CD14-positive monocyte (primary cell): ENCODE data around the gene NRN1L. TPM values are rescaled to one million over a fixed set of nuclear protein-coding genes. Genes with fewer than 3 reads are reported as not detected.

Experiments
- DNase-seq, 3 donors: peaks; one replicate each; pipeline ENCODE4 v3.0.0-alpha.2; 2011 to 2022
- H2AFZ ChIP-seq: 2 replicates; pipeline ENCODE4 v1.6.0; 2012; ENCODE audit warnings: mild to moderate bottlenecking, low read depth, low read length, inconsistent platforms; ENCODE audit not compliant: insufficient read depth, poor library complexity, severe bottlenecking
- H3K27ac ChIP-seq, 2 donors: 1 replicate in 1 of 2; 2 replicates in 1 of 2; pipeline ENCODE4 v1.5.1; 2012 to 2013; ENCODE audit warnings: low read length in 2 of 2, control low read depth in 1 of 2, inconsistent platforms in 1 of 2, low read depth in 1 of 2, mild to moderate bottlenecking in 1 of 2
- H3K27me3 ChIP-seq, 2 donors: one replicate each; pipeline versions ENCODE4 v1.6.0 to v1.6.1; 2011 to 2013; ENCODE audit warnings: low read length in 2 of 2; ENCODE audit not compliant: control insufficient read depth in 2 of 2, insufficient read depth in 2 of 2
- H3K36me3 ChIP-seq, 2 donors: replicated peaks in 1 of 2; 1 replicate in 1 of 2; 2 replicates in 1 of 2; pipeline versions ENCODE4 v1.5.1 to v1.6.1; 2012 to 2013; ENCODE audit warnings: low read length in 2 of 2, control low read depth in 1 of 2, inconsistent platforms in 1 of 2, mild to moderate bottlenecking in 1 of 2; ENCODE audit not compliant: insufficient read depth in 2 of 2, control insufficient read depth in 1 of 2
- H3K4me1 ChIP-seq, 2 donors: 1 replicate in 1 of 2; 2 replicates in 1 of 2; pipeline versions ENCODE4 v1.5.1 to v1.6.1; 2012 to 2013; ENCODE audit warnings: low read length in 2 of 2, control low read depth in 1 of 2, inconsistent platforms in 1 of 2, mild to moderate bottlenecking in 1 of 2, moderate library complexity in 1 of 2; ENCODE audit not compliant: insufficient read depth in 2 of 2, control insufficient read depth in 1 of 2
- H3K4me2 ChIP-seq: replicated peaks from 2 replicates; pipeline ENCODE3; 2012; ENCODE audit warnings: low read length, moderate library complexity, mild to moderate bottlenecking; ENCODE audit not compliant: poor library complexity, severe bottlenecking; ENCODE audit errors: extremely low read depth
- H3K4me3 ChIP-seq, 3 experiments: fragments of 200-600 bp in 1 of 3; sonication (generic) in 1 of 3; replicated peaks in 1 of 3; 1 replicate in 2 of 3; 2 replicates in 1 of 3; pipeline ENCODE4 v1.5.1; 2011 to 2013; ENCODE audit warnings: low read length in 3 of 3, mild to moderate bottlenecking in 3 of 3, control low read depth in 2 of 3, low read depth in 2 of 3, inconsistent platforms in 1 of 3, moderate library complexity in 1 of 3
- H3K79me2 ChIP-seq: 2 replicates; pipeline ENCODE4 v1.6.0; 2012; ENCODE audit warnings: mild to moderate bottlenecking, control low read depth, inconsistent platforms, low read length, moderate library complexity; ENCODE audit not compliant: insufficient read depth
- H3K9ac ChIP-seq: 2 replicates; pipeline ENCODE4 v1.6.0; 2017; ENCODE audit warnings: low read length, mild to moderate bottlenecking; ENCODE audit not compliant: insufficient read depth, poor library complexity, severe bottlenecking
- H3K9me3 ChIP-seq, 2 donors: replicated peaks in 1 of 2; 1 replicate in 1 of 2; 2 replicates in 1 of 2; pipeline versions ENCODE4 v1.5.1 to v1.6.1; 2012 to 2013; ENCODE audit warnings: low read length in 2 of 2, control low read depth in 1 of 2; ENCODE audit not compliant: control insufficient read depth in 1 of 2, insufficient read depth in 1 of 2
- H4K20me1 ChIP-seq: 2 replicates; pipeline ENCODE4 v1.6.0; 2012; ENCODE audit warnings: mild to moderate bottlenecking, low read length, control low read depth, moderate library complexity; ENCODE audit not compliant: insufficient read depth
- H3K27ac Mint-ChIP-seq, 7 donors: one replicate each; pipeline ENCODE4 v1.8.0; 2020; ENCODE audit warnings: mild to moderate bottlenecking in 7 of 7, mixed read lengths in 7 of 7, moderate library complexity in 6 of 7, inconsistent platforms in 2 of 7
- H3K27me3 Mint-ChIP-seq, 3 donors: one replicate each; pipeline ENCODE4 v1.8.0; 2021 to 2022; ENCODE audit warnings: low read depth in 3 of 3, mild to moderate bottlenecking in 3 of 3, mixed read lengths in 3 of 3, moderate library complexity in 3 of 3, inconsistent platforms in 1 of 3
- H3K36me3 Mint-ChIP-seq, 2 donors: one replicate each; pipeline ENCODE4 v1.8.0; 2020; ENCODE audit warnings: mixed read lengths in 2 of 2, inconsistent platforms in 1 of 2, mild to moderate bottlenecking in 1 of 2
- H3K4me1 Mint-ChIP-seq: one replicate; pipeline ENCODE4 v1.8.0; 2020; ENCODE audit warnings: mild to moderate bottlenecking, mixed read lengths
- H3K4me3 Mint-ChIP-seq, 2 donors: one replicate each; pipeline ENCODE4 v1.8.0; 2020; ENCODE audit warnings: mild to moderate bottlenecking in 2 of 2, mixed read lengths in 2 of 2, moderate library complexity in 1 of 2
- H3K9me3 Mint-ChIP-seq, 7 donors: one replicate each; pipeline ENCODE4 v1.8.0; 2020 to 2022; ENCODE audit warnings: mixed read lengths in 7 of 7, mild to moderate bottlenecking in 6 of 7, moderate library complexity in 6 of 7, inconsistent platforms in 2 of 7
- WGBS: methylation state at CpG from one replicate; pipeline ENCODE4 v1.1.5; 2013; ENCODE audit warnings: missing lambda C conversion rate; ENCODE audit not compliant: insufficient coverage; 5-methylcytosine and 5-hydroxymethylcytosine counted together
- intact Hi-C, 2 donors: fragments of 100-400 bp; cut with micrococcal nuclease; formaldehyde crosslinking; loops; one replicate each; pipeline versions ENCODE4 v1.15.0 to v1.15.1; 2023
- polyA plus RNA-seq, 3 donors: library from polyadenylated mRNA; depleted of rRNA in 1 of 3; unstranded in 2 of 3; stranded (reverse) in 1 of 3; fragments of 300-500 nt in 2 of 3; fragments of >200 nt in 1 of 3; fragmentation: Illumina TruSeq in 2 of 3; gene quantifications; 1 replicate in 2 of 3; 2 replicates in 1 of 3; pipeline ENCODE4 v1.2.3, GENCODE V29; 2012 to 2021
- TF ChIP-seq, protein P1 (sequence below): fragments of 200-600 bp; IDR thresholded peaks from one replicate; pipeline ENCODE4 v1.8.0; 2022; ENCODE audit warnings: antibody characterized with exemption, mild to moderate bottlenecking

Gene NRN1L
- polyA plus RNA-seq, 3 donors = 0.50 to 3.6 TPM; not detected in 1

DNA sequence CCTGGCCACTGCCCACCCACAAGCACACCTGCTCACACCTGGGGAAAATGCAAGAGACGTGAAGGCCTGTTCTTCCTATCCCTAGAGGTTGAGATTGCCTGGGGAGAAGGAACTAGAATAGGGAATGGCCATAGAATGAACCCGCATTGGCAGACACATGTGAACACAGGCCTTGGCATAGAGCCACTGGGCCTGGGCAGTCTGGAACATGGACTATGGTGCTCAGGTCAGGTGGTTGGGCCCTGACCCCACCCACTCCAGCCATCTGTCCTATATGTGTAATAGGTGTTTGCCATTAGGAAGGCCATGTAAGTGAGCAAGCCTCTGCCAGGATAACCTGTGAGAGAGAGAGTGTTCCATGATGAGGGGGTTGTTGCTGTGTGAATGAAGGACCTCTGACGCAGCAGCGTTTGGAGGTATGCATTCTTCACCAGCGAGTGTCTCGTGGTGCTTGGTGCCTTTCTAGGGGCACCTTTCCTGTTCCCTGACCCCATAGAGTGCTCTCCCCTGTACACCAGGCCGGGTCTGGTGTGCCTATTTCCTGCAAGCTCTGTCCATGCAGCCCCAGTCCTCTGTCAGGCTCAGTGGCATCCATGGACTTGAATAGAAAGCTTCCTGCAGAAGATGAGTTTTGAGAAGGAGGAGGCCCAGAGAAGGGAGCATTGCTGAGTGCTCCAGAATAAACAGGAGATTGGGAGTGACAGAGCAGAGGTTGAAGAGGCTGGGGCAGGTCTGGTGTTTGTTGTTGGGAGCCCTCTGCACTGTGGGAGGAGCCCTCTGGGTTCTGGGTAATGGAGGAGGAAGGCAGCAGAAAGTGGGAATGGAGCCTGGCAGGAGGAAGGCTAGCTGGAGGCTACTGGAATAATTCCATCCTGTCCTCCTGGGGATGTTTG is 31.4 kb downstream of the NRN1L start:
- H3K9me3 ChIP-seq = no peaks in the 10 kb centered on the region
- TF ChIP-seq, protein P1, sequence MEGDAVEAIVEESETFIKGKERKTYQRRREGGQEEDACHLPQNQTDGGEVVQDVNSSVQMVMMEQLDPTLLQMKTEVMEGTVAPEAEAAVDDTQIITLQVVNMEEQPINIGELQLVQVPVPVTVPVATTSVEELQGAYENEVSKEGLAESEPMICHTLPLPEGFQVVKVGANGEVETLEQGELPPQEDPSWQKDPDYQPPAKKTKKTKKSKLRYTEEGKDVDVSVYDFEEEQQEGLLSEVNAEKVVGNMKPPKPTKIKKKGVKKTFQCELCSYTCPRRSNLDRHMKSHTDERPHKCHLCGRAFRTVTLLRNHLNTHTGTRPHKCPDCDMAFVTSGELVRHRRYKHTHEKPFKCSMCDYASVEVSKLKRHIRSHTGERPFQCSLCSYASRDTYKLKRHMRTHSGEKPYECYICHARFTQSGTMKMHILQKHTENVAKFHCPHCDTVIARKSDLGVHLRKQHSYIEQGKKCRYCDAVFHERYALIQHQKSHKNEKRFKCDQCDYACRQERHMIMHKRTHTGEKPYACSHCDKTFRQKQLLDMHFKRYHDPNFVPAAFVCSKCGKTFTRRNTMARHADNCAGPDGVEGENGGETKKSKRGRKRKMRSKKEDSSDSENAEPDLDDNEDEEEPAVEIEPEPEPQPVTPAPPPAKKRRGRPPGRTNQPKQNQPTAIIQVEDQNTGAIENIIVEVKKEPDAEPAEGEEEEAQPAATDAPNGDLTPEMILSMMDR = no peak
- peaks cover 78% of the 10 kb centered on the region for H4K20me1 ChIP-seq
- Mint-ChIP-seq H3K27me3 (no peaks in the 10 kb centered on the region), H3K9me3 (no peaks in the 10 kb centered on the region), H3K27ac (peak overlapping the region in 1 of 7 donors; percentile 29), H3K4me1 (peaks cover 6% of the 10 kb centered on the region), H3K4me3 (no peak overlapping the region), H3K36me3 (peaks cover 62 to 78% of the 10 kb centered on the region in 2 donors)
- no peak overlapping the region for H3K27ac ChIP-seq
- no peak overlapping the region for H3K4me3 ChIP-seq
- DNase-seq = no peak
- H3K9ac ChIP-seq = no peak overlapping the region
- WGBS = 100% methylated on average over 3 of the region's 7 CpGs
- intact Hi-C loops = no loop called here
- no peak overlapping the region for H2AFZ ChIP-seq
- H3K27me3 ChIP-seq = no peaks in the 10 kb centered on the region
- no peak overlapping the region for H3K4me2 ChIP-seq
- H3K36me3 ChIP-seq = peaks cover 44 to 73% of the 10 kb centered on the region in 2 donors
- peaks cover 50% of the 10 kb centered on the region for H3K79me2 ChIP-seq
- H3K4me1 ChIP-seq = no peaks in the 10 kb centered on the region

DNA sequence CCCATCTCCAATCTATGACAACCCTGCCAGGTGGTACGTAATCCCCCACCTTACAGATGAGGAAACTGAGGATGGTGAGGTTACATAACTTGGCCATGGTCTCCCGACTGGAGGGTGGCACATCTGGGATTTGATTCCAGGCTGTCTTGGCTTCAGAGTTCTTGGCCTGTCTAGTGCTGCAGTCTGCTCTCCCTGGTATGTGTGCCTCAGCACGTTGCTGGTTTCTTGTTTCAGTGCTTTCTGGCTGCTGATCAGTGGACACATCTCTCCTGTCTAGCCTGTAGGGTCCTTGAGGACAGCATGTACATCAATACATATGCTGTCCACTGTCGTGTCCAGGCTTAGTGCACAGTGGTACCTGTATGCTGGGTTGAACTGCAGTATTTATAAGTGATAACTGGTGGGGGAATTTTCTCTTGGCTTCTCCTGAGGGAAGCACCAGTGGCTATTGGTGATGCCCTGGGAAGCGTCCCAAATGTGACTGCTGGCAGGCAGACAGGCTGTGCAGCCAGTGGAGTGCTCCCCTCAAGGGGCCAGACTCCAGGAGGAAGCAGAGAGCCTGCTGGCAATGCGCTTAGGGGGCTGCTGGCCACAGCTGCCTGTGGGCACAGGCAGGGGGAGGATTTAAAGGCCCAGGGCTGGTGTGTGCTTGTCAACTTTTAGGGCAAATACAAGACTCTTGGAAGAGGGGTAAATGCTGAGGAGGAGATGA is 32.6 kb downstream of the NRN1L start:
- H3K4me3 ChIP-seq = no peak overlapping the region
- peaks cover 49% of the 10 kb centered on the region for H3K79me2 ChIP-seq
- Mint-ChIP-seq H3K27me3 (no peaks in the 10 kb centered on the region), H3K4me3 (no peak overlapping the region), H3K9me3 (no peaks in the 10 kb centered on the region), H3K27ac (peak overlapping the region in 5 of 7 donors; percentile 15 to 86 (median 73)), H3K36me3 (peaks cover 58 to 81% of the 10 kb centered on the region in 2 donors), H3K4me1 (peaks cover 6% of the 10 kb centered on the region)
- no peaks in the 10 kb centered on the region for H3K9me3 ChIP-seq
- TF ChIP-seq, protein P1 = no peak
- H3K36me3 ChIP-seq = peaks cover 39 to 70% of the 10 kb centered on the region in 2 donors
- no peak overlapping the region for H3K4me2 ChIP-seq
- H4K20me1 ChIP-seq = peaks cover 80% of the 10 kb centered on the region
- no peak overlapping the region for H3K9ac ChIP-seq
- H2AFZ ChIP-seq = no peak overlapping the region
- 78% methylated on average over 6 of the region's 6 CpGs for WGBS
- intact Hi-C loops = no loop called here
- H3K4me1 ChIP-seq = no peaks in the 10 kb centered on the region
- DNase-seq = no peak
- H3K27ac ChIP-seq = no peak overlapping the region
- no peaks in the 10 kb centered on the region for H3K27me3 ChIP-seq
